ENCODE data around the gene CDKN2AIP.

The CDKN2AIP gene

DNA sequence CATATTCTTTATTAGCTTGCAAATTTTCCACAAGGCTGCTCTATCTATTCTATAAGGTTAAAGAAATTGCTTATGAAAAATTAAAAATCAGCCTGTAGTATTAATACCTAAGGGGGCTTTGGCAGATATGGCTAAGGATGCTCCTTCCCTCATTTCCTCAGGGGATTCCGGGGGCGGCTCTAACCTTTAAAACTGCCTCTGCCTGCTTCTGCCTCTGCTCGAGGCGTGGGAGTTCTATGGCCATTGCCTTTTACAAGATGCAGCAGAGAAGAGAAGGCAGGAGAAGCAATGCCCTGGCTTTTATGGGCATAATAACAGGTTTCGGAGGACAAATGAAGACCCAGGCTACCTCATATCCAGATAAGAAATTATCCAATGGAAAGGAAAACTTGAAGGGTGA is 8.6 kb upstream of the CDKN2AIP start:
- TF ChIP-seq, protein P1, sequence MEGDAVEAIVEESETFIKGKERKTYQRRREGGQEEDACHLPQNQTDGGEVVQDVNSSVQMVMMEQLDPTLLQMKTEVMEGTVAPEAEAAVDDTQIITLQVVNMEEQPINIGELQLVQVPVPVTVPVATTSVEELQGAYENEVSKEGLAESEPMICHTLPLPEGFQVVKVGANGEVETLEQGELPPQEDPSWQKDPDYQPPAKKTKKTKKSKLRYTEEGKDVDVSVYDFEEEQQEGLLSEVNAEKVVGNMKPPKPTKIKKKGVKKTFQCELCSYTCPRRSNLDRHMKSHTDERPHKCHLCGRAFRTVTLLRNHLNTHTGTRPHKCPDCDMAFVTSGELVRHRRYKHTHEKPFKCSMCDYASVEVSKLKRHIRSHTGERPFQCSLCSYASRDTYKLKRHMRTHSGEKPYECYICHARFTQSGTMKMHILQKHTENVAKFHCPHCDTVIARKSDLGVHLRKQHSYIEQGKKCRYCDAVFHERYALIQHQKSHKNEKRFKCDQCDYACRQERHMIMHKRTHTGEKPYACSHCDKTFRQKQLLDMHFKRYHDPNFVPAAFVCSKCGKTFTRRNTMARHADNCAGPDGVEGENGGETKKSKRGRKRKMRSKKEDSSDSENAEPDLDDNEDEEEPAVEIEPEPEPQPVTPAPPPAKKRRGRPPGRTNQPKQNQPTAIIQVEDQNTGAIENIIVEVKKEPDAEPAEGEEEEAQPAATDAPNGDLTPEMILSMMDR (IDR thresholded peaks at IDR 0.05; ENCODE audit: insufficient read depth, low read depth, low read length, missing control alignments): no peak
- H3K4me3 ChIP-seq (ENCODE audit: low read length): no peak overlapping the region
- no peak for DNase-seq (ENCODE audit: low read depth)

DNA sequence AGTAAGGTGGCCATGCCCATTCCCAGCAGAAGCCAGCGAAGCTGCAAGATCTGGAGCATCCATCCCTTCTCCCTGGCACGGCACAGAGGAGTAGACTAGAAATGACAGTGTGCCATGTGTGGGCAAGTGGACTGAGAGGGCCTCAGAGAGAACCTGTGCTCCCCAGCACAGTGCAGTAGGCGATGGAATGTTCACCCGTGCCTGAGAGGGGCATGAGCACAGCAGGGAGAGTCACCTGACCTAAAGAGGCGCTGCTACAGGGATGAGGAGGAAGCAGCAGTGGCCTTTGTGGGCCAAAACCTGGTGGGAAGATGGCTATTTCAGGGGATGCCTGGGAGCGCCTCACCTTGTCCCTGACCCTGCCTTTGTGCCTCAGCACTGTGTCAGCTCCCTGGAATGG is 8.0 kb upstream of the CDKN2AIP start:
- DNase-seq (ENCODE audit: low read depth): no peak
- no peak overlapping the region for H3K4me3 ChIP-seq (ENCODE audit: low read length)
- TF ChIP-seq, protein P1 (IDR thresholded peaks at IDR 0.05; ENCODE audit: insufficient read depth, low read depth, low read length, missing control alignments): no peak

DNA sequence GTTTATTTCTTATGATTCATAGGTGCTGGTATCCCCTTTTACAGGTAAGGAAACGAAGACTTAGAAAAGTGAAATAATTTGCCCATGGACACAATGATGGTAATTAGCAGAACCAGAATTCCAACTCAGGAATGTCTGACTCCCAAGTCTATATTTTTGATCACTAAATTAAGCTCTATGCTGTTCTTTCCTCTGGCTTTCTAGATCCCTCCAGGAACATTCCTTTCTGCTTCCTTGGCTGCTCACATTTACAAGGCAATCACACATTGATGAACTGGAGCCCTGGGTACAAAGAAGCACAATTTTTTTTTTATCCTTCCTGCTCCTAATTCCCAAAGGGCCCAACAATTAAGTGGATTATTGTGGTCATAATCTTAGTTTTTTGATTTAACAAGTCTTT is 7.0 kb upstream of the CDKN2AIP start:
- TF ChIP-seq, protein P1 (IDR thresholded peaks at IDR 0.05; ENCODE audit: insufficient read depth, low read depth, low read length, missing control alignments): no peak
- no peak for DNase-seq (ENCODE audit: low read depth)
- no peak overlapping the region for H3K4me3 ChIP-seq (ENCODE audit: low read length)

DNA sequence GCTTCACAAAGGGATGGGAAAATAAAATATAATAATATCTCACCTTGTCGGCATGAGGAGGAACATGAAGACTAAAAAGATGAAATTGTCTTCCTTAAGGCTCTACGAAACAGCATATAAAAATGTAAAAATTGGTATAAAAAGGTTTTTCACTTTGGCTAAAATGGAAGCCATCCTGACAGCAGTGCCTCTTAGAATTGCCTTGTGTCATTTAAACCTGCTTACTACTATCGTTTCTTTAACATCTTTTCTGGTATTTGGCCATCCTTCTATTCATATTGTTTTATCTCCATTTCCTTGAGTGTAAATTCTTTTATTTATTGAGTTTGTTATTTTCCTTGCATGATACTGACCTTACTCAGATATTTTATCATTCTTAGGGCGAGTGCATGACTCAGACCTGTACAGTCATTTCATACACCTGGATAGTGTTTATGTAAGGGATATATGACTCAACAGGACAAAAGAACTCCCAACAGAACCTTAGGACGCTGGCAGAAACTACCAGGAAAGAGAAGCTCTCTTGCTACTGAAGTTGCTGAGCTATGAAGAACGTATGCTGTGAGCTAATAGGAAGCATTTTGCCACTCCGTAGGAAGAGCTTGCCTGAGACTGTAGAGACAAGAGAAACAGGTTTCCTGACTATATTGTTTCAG is 5.8 kb upstream of the CDKN2AIP start:
- TF ChIP-seq, protein P1 (IDR thresholded peaks at IDR 0.05; ENCODE audit: insufficient read depth, low read depth, low read length, missing control alignments): no peak

DNA sequence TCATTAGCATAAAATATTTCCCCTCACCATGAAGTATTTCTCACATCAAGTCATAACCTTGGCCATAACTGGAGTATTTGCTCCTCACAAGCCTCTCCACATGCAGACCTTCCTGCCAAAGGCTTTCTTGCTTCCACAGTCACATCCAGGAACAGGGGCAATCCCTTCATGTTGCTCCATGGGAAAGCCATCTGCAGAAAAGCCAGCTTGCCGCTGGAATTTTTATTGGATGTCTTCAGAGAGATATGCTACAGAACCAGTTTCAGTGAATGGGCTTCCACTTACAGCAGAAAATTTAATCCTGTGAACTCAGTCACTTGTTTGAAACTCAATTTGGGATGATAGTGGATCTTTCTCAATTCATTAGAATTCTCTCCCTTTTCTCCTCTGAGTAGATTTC is 3.2 kb upstream of the CDKN2AIP start:
- DNase-seq (ENCODE audit: low read depth): no peak
- H3K4me3 ChIP-seq (ENCODE audit: low read length): no peak overlapping the region
- TF ChIP-seq, protein P1 (IDR thresholded peaks at IDR 0.05; ENCODE audit: insufficient read depth, low read depth, low read length, missing control alignments): no peak

More for the DNA sequence above, 5.8 kb upstream of the CDKN2AIP start:
- no peak overlapping the region for H3K4me3 ChIP-seq (ENCODE audit: low read length)
- peak; percentile 99 for DNase-seq (ENCODE audit: low read depth)

DNA sequence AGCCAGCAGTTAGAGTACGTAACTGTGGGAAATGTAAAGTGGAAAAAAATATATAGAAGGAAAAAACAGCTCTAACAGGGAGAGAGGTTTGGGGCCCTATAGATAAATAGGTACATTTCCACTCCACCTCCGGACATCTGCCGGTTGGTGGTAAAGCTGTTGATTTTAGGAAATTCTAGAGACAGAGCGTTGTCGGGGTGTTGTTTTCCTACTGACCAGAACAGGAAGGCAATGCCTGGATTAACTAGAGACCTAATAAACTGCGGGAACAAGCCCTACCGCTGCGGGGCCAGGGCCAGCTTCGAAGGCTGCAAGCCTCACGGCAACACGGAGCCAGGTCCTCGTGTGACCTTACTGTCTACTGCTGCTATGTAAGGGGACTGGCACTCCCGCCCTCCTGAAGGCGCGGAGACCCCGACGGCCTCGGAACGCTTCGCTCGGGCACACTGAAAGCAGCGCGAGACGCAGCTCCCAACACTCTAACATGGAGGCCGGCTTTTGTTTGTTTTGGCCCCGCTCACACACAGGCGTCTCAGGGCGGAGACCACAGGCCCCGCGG is 702 bp upstream of the CDKN2AIP start:
- TF ChIP-seq, protein P1 (IDR thresholded peaks at IDR 0.05; ENCODE audit: insufficient read depth, low read depth, low read length, missing control alignments): peak; percentile 12
- no peak for DNase-seq (ENCODE audit: low read depth)
- H3K4me3 ChIP-seq (ENCODE audit: low read length): peak overlapping the region; percentile 89

DNA sequence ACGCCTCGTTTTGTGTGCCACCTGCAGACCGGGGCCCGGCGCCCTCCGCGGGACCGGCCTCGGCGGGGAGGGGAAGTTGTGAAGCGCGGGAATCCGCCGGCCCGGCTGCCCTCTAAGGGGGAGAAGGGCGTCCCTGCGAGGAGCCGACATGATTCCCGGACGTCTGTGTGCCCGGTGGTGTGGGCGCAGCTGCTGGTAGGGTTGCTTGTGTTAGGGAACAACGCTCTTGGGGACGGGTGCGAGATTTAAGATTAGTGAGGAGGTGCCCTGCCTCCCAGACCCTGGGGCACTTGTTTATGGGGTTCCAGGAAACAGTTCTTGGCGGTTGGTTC is 627 bp downstream of the CDKN2AIP start:
- peak; percentile 35 for DNase-seq (ENCODE audit: low read depth)
- TF ChIP-seq, protein P1 (IDR thresholded peaks at IDR 0.05; ENCODE audit: insufficient read depth, low read depth, low read length, missing control alignments): no peak
- H3K4me3 ChIP-seq (ENCODE audit: low read length): peak overlapping the region; percentile 89
